ENCODE data around the gene HPN. TPM values are rescaled to one million over a fixed set of nuclear protein-coding genes. Genes with fewer than 3 reads are reported as not detected.

The HPN gene
- total and polyA plus RNA-seq, 10 donors, result 0.86 to 4.3 (median 2.2) TPM

DNA sequence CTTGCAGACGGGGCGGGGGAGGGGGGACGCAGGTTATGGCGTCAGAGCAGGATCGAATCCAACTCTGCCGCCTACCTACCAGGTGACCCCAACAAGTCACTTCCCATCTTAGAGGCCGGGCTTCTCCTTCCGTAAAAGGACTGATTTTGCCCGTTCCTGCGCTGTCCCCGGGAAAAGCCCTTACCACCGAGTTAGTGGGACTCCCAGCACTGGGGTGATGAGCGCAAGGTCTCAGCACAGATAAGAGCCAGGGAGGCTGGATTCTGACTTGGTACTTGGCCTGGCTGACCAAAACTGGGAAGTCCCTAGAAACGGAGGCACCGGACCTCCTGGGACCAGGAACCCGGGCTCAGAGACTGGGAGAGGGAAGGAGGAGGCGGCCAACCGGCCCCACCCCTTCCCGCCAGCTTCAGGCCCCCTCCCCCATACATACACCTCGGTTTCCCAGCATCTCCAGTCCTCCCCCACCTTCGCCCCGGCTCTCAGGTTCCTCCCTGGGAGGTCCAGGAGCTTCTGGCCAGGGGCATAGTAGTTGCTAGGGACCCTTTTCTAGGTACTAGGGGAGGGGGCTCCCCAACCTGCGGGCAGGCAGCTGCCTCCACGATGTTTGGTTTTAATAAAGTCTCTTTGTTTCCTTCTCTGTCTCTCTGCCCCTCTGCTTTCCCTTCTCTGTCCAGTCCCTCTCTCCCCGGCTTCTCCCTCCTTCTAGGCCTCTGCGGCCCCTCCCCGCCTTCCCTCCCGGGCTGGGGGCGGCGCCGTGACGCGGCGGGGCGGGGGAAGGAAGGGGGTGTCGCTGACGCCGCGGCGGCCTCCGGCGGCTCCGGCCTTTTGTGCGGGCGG lies 41.8 kb upstream of the HPN start, which contains the start of gene GRAMD1A:
TSS of gene GRAMD1A (plus strand) at position 826 of the 840 bp plus-strand sequence. CDS start 156 bp downstream, outside the sequence.
- Histone ChIP-seq H3K27me3 (replicated peaks in 1 of 7) (no peaks in the 10 kb centered on the region), H3K9me3 (no peaks in the 10 kb centered on the region), H3K4me1 (peaks cover 70 to 95% (median 89%) of the 10 kb centered on the region in 6 donors), H3K27ac (peak within 1 kb of the TSS; percentile 90 to 99 (median 98)), H3K4me3 (peak within 1 kb of the TSS; percentile 61 to 97 (median 90)), H3K36me3 (peaks cover 0 to 17% (median 0%) of the 10 kb centered on the region in 6 donors)
- TF ChIP-seq POLR2A (IDR thresholded peaks at IDR 0.05) (peak in 1 of 3 donors; percentile 50), POLR2AphosphoS5 (IDR thresholded peaks at IDR 0.05) (peak; percentile 91 to 93 (median 92))
- TF ChIP-seq, protein P1, sequence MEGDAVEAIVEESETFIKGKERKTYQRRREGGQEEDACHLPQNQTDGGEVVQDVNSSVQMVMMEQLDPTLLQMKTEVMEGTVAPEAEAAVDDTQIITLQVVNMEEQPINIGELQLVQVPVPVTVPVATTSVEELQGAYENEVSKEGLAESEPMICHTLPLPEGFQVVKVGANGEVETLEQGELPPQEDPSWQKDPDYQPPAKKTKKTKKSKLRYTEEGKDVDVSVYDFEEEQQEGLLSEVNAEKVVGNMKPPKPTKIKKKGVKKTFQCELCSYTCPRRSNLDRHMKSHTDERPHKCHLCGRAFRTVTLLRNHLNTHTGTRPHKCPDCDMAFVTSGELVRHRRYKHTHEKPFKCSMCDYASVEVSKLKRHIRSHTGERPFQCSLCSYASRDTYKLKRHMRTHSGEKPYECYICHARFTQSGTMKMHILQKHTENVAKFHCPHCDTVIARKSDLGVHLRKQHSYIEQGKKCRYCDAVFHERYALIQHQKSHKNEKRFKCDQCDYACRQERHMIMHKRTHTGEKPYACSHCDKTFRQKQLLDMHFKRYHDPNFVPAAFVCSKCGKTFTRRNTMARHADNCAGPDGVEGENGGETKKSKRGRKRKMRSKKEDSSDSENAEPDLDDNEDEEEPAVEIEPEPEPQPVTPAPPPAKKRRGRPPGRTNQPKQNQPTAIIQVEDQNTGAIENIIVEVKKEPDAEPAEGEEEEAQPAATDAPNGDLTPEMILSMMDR (IDR thresholded peaks at IDR 0.05 in 8 of 11, conservative IDR thresholded peaks at IDR 0.05 in 3 of 11), result peak in 1 of 11 experiments; percentile 5
- 2 to 6% (median 4%) methylated on average over 30 to 42 of the region's 45 CpGs for WGBS, 5 donors
- peak; percentile 98 for DNase-seq
- intact Hi-C loops (cut with DNase I; ENCODE audit: low total_unique reads), result no loop called here

DNA sequence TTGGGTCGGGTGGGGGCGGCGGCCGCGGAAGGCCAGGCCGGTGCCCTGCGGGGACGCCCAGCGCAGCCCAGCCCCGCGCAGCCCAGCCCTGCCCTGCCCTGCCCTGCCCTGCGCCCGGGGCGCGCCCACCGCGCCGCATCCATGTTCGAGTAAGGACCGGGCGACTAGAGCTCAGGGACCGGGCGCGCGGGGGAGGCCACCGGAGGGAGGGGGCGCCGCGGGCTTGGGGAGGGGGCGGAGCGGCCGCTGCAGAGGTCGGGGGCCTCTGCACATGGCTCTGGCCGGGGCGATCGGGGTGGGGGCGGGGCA lies 41.2 kb upstream of the HPN start:
- Histone ChIP-seq H3K4me3 (peak overlapping the region; percentile 61 to 97 (median 90)), H3K9me3 (no peaks in the 10 kb centered on the region), H3K4me1 (peaks cover 70 to 95% (median 87%) of the 10 kb centered on the region in 6 donors), H3K36me3 (peaks cover 0 to 23% (median 0%) of the 10 kb centered on the region in 6 donors), H3K27me3 (replicated peaks in 1 of 7) (no peaks in the 10 kb centered on the region), H3K27ac (peak overlapping the region; percentile 90 to 99 (median 98))
- TF ChIP-seq POLR2AphosphoS5 (IDR thresholded peaks at IDR 0.05), result no peak
- no peak for TF ChIP-seq POLR2A (IDR thresholded peaks at IDR 0.05)
- TF ChIP-seq, protein P1 (IDR thresholded peaks at IDR 0.05 in 8 of 11, conservative IDR thresholded peaks at IDR 0.05 in 3 of 11), result no peak
- intact Hi-C loops (cut with DNase I; ENCODE audit: low total_unique reads), result no loop called here
- no peak for DNase-seq
- 0 to 1% (median 0%) methylated on average over 1 to 37 of the region's 37 CpGs for WGBS, 5 donors

DNA sequence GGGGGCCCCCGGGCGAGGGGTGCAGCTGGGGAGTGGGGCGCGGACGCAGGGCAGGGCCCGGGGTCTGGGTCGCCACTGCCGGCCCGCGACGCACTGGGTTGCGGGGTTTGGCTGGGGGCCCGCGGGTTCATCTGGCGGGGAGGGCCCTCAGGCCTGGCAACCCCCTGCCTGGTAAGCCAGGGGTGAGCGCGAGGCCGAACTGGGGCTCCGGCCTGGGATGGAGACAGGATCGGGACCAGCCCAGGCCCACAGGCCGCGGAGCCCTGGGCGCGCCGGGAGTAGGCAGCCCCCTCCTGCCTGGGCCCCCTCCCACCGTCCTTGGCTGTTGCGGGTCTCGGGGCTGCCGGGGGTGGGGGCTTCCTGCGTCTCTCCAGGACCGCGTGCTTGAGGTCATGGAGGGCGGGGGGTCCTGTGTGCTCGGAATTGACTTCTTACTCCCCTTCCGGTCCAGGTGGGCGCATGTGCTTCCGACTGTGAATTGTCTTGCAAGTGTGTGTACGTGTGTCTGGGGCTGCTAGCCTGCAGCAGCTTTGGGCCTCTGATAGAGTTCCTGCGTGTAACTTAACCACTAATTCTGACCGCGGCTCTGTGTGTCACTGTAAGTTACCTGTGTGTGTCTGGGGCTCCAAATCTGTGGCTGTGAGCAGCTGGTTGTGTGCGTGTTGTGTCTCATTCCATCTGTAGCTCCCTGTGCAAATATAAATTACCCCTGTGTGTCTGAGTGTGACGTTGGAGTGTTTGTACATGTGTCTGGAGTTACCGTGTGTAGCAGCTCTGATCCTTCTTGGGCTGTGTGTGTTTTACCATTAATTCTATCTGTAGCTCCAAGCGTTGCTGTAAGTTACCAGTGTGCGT lies 40.6 kb upstream of the HPN start:
- 2 to 5% (median 2%) methylated on average over 22 to 46 of the region's 46 CpGs for WGBS, 5 donors
- Histone ChIP-seq H3K36me3 (peaks cover 0 to 29% (median 5%) of the 10 kb centered on the region in 6 donors), H3K27me3 (replicated peaks in 1 of 7) (no peaks in the 10 kb centered on the region), H3K27ac (peak overlapping the region; percentile 90 to 99 (median 98)), H3K4me3 (peak overlapping the region; percentile 61 to 97 (median 90)), H3K9me3 (no peaks in the 10 kb centered on the region), H3K4me1 (peaks cover 65 to 95% (median 85%) of the 10 kb centered on the region in 6 donors)
- intact Hi-C loops (cut with DNase I; ENCODE audit: low total_unique reads), result no loop called here
- peak; percentile 90 for DNase-seq
- TF ChIP-seq POLR2AphosphoS5 (IDR thresholded peaks at IDR 0.05) (peak; percentile 47 to 69 (median 47)), POLR2A (IDR thresholded peaks at IDR 0.05) (no peak)
- TF ChIP-seq, protein P1 (IDR thresholded peaks at IDR 0.05 in 8 of 11, conservative IDR thresholded peaks at IDR 0.05 in 3 of 11), result peak in 1 of 11 experiments; percentile 7
